ENCODE results near the gene GNB5. TPM values are rescaled to one million over a fixed set of nuclear protein-coding genes. Genes with fewer than 3 reads are reported as not detected.
"Not testable (repeated sequence)": the region's sequence is repeated elsewhere in the genome, so short reads cannot be mapped to it uniquely, and the experiment has no call there.

Gene GNB5
- total RNA-seq, 1 donor: 58.3 TPM

- DNase-seq (ENCODE audit: low read depth): no peak
- no peak for TF ChIP-seq CTCF (IDR thresholded peaks at IDR 0.05; ENCODE audit: insufficient read depth, low read depth, low read length)
- no peak overlapping the region for H3K4me3 ChIP-seq (ENCODE audit: low read depth, low read length)
Measured at GRCh38 chr15:52172869-52173268, 18.3 kb downstream of the GNB5 start.

GRCh38 chr15:52171807-52172206, 19.4 kb downstream of the GNB5 start:
- TF ChIP-seq CTCF (IDR thresholded peaks at IDR 0.05; ENCODE audit: insufficient read depth, low read depth, low read length): no peak
- no peak overlapping the region for H3K4me3 ChIP-seq (ENCODE audit: low read depth, low read length)
- DNase-seq (ENCODE audit: low read depth): no peak

- no peak overlapping the region for H3K4me3 ChIP-seq (ENCODE audit: low read depth, low read length)
- peak; percentile 7 for DNase-seq (ENCODE audit: low read depth)
- peak; percentile 10 for TF ChIP-seq CTCF (IDR thresholded peaks at IDR 0.05; ENCODE audit: insufficient read depth, low read depth, low read length)
Measured at GRCh38 chr15:52171386-52171785, 19.8 kb downstream of the GNB5 start.

GRCh38 chr15:52170199-52170598, 21.0 kb downstream of the GNB5 start:
- not testable (repeated sequence) for H3K4me3 ChIP-seq (ENCODE audit: low read depth, low read length); DNase-seq (ENCODE audit: low read depth)

- DNase-seq (ENCODE audit: low read depth); H3K4me3 ChIP-seq (ENCODE audit: low read depth, low read length): not testable (repeated sequence)
Measured at GRCh38 chr15:52165494-52166131, 25.6 kb downstream of the GNB5 start.

- H3K4me3 ChIP-seq (ENCODE audit: low read depth, low read length): no peak overlapping the region
- TF ChIP-seq CTCF (IDR thresholded peaks at IDR 0.05; ENCODE audit: insufficient read depth, low read depth, low read length): no peak
- peak; percentile 62 for DNase-seq (ENCODE audit: low read depth)
Measured at GRCh38 chr15:52164631-52165265, 26.4 kb downstream of the GNB5 start.

GRCh38 chr15:52163321-52164190, 27.6 kb downstream of the GNB5 start:
- peak; percentile 25 for TF ChIP-seq CTCF (IDR thresholded peaks at IDR 0.05; ENCODE audit: insufficient read depth, low read depth, low read length)
- no peak overlapping the region for H3K4me3 ChIP-seq (ENCODE audit: low read depth, low read length)
- no peak for DNase-seq (ENCODE audit: low read depth)
